ENCODE data around the gene INPP5D. TPM values are rescaled to one million over a fixed set of nuclear protein-coding genes. Genes with fewer than 3 reads are reported as not detected.

The INPP5D gene
- total RNA-seq, 1 donor from 2014 or later, result 79.2 TPM

- no peak overlapping the region for H3K27ac Mint-ChIP-seq (ENCODE audit: unreplicated experiment)
- H3K4me1 Mint-ChIP-seq (ENCODE audit: unreplicated experiment), result peaks cover 21% of the 10 kb centered on the region
- DNase-seq (ENCODE audit: low spot score), result no peak
- peaks cover 20% of the 10 kb centered on the region for H3K36me3 Mint-ChIP-seq (ENCODE audit: low read depth, unreplicated experiment)
- no peak for TF ChIP-seq CTCF (IDR thresholded peaks at IDR 0.05; ENCODE audit: unreplicated experiment)
- H3K9me3 Mint-ChIP-seq (ENCODE audit: unreplicated experiment), result no peaks in the 10 kb centered on the region
- no peak overlapping the region for H3K4me3 Mint-ChIP-seq (ENCODE audit: unreplicated experiment)
- peaks cover 16% of the 10 kb centered on the region for H3K27me3 Mint-ChIP-seq (ENCODE audit: unreplicated experiment)
Measured at GRCh38 chr2:233208382-233209116, 148.4 kb downstream of the INPP5D start.

GRCh38 chr2:233209117-233209532 lies 149.0 kb downstream of the INPP5D start:
- no peak for TF ChIP-seq CTCF (IDR thresholded peaks at IDR 0.05; ENCODE audit: unreplicated experiment)
- peaks cover 21% of the 10 kb centered on the region for H3K4me1 Mint-ChIP-seq (ENCODE audit: unreplicated experiment)
- H3K36me3 Mint-ChIP-seq (ENCODE audit: low read depth, unreplicated experiment), result peaks cover 17% of the 10 kb centered on the region
- peak overlapping the region; percentile 49 for H3K4me3 Mint-ChIP-seq (ENCODE audit: unreplicated experiment)
- H3K9me3 Mint-ChIP-seq (ENCODE audit: unreplicated experiment), result no peaks in the 10 kb centered on the region
- no peak for DNase-seq (ENCODE audit: low spot score)
- H3K27ac Mint-ChIP-seq (ENCODE audit: unreplicated experiment), result peak overlapping the region; percentile 42
- H3K27me3 Mint-ChIP-seq (ENCODE audit: unreplicated experiment), result peaks cover 17% of the 10 kb centered on the region

GRCh38 chr2:233209533-233210171 lies 149.5 kb downstream of the INPP5D start:
- Mint-ChIP-seq H3K27me3 (ENCODE audit: unreplicated experiment) (peaks cover 17% of the 10 kb centered on the region), H3K4me1 (ENCODE audit: unreplicated experiment) (peaks cover 21% of the 10 kb centered on the region), H3K27ac (ENCODE audit: unreplicated experiment) (peak overlapping the region; percentile 52), H3K9me3 (ENCODE audit: unreplicated experiment) (no peaks in the 10 kb centered on the region), H3K36me3 (ENCODE audit: low read depth, unreplicated experiment) (peaks cover 16% of the 10 kb centered on the region), H3K4me3 (ENCODE audit: unreplicated experiment) (peak overlapping the region; percentile 70)
- TF ChIP-seq CTCF (IDR thresholded peaks at IDR 0.05; ENCODE audit: unreplicated experiment), result no peak
- no peak for DNase-seq (ENCODE audit: low spot score)

GRCh38 chr2:233210281-233210680 lies 150.1 kb downstream of the INPP5D start:
- Mint-ChIP-seq H3K4me1 (ENCODE audit: unreplicated experiment) (peaks cover 21% of the 10 kb centered on the region), H3K9me3 (ENCODE audit: unreplicated experiment) (no peaks in the 10 kb centered on the region), H3K36me3 (ENCODE audit: low read depth, unreplicated experiment) (peaks cover 12% of the 10 kb centered on the region), H3K4me3 (ENCODE audit: unreplicated experiment) (peak overlapping the region; percentile 2), H3K27me3 (ENCODE audit: unreplicated experiment) (peaks cover 17% of the 10 kb centered on the region), H3K27ac (ENCODE audit: unreplicated experiment) (no peak overlapping the region)
- TF ChIP-seq CTCF (IDR thresholded peaks at IDR 0.05; ENCODE audit: unreplicated experiment), result no peak
- DNase-seq (ENCODE audit: low spot score), result no peak

All from endothelial cell (in vitro differentiated cells).